GM21515 (cell line): ENCODE results near the gene HOXD12.

Source experiments
- ATAC-seq: cut with Tn5 transposase; IDR thresholded peaks from one replicate; pipeline ENCODE4 v1.9.1; 2021; ENCODE audit not compliant: unreplicated experiment

HOXD12 gene

DNA sequence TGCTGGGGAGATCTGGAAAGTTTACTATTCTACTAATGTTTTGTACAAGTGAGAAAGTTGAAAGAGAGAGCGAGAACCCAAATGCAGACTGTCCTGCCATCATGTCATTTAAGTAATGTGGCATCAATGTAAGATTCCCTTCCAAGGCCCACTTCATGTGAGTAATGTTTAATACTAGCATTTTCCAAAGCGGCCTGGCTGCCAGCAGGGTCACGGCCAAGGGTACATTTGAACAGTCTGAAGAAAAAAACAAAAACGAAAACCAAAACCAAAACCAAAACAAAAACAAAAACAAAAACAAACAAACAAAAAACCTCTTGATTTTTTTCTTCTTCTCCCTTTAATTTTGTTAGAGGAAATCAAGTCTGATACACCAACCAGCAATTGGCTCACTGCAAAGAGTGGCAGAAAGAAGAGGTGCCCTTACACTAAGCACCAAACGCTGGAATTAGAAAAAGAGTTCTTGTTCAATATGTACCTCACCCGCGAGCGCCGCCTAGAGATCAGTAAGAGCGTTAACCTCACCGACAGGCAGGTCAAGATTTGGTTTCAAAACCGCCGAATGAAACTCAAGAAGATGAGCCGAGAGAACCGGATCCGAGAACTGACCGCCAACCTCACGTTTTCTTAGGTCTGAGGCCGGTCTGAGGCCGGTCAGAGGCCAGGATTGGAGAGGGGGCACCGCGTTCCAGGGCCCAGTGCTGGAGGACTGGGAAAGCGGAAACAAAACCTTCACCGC, 19.2 kb downstream of the HOXD12 start:
- ATAC-seq: no peak

DNA sequence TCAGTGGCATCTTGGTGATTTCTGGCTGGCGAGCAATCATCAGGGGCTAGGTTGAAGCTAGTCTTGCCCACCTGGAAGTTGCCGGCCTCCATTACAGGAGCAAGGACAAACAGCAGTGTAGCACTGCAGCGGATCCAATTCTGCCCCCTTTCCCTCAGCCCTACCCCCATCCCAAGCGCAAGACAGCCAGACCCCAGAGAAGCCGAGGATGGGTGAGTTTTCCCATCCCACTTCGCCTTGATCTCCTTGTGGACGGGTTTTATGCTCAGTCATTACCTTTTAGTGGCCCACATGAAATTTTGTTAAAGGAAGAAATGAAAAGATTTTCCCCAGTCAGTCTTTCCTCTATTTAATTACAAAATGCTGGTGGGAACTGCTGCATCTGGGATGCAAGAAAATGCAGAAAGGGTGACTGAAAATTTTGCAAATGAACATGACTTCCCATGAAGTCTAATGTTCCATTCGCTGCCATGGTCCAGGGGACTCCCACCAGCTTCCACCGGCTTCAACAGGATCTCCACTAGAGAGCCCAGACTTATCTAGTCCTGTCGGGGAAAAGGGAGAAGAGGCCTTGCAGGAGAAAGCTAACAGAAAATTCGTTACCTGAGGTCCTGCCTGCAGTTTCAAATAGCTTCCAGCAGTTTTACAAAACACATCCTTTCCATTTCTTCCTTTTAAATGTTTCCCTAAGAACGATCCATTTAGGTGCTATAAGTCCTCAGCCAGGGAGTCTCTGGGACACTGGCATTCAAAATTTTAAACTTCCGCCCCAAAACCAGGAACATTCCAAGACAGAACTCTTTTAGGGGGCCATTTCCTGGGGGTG, 21.0 kb downstream of the HOXD12 start:
- ATAC-seq: no peak

GRCh38 chr2:176121190-176122051, 21.8 kb downstream of the HOXD12 start:
- ATAC-seq: no peak

- ATAC-seq: no peak
Measured at GRCh38 chr2:176122052-176122682, 22.6 kb downstream of the HOXD12 start.

DNA sequence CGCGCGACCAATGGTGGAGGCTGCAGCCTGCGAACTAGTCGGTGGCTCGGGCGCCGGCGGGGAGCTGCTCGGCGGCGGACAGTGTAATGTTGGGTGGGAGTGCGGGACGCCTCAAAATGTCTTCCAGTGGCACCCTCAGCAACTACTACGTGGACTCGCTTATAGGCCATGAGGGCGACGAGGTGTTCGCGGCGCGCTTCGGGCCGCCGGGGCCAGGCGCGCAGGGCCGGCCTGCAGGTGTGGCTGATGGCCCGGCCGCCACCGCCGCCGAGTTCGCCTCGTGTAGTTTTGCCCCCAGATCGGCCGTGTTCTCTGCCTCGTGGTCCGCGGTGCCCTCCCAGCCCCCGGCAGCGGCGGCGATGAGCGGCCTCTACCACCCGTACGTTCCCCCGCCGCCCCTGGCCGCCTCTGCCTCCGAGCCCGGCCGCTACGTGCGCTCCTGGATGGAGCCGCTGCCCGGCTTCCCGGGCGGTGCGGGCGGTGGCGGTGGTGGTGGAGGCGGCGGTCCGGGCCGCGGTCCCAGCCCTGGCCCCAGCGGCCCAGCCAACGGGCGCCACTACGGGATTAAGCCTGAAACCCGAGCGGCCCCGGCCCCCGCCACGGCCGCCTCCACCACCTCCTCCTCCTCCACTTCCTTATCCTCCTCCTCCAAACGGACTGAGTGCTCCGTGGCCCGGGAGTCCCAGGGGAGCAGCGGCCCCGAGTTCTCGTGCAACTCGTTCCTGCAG, 23.3 kb downstream of the HOXD12 start, which contains the start of gene HOXD9:
HOXD9 (plus strand) TSS at position 37 of the 728 bp plus-strand sequence; CDS start at position 87, 50 bp downstream.
- ATAC-seq: no peak

- ATAC-seq: no peak
Measured at GRCh38 chr2:176123411-176124109, 24.0 kb downstream of the HOXD12 start.

DNA sequence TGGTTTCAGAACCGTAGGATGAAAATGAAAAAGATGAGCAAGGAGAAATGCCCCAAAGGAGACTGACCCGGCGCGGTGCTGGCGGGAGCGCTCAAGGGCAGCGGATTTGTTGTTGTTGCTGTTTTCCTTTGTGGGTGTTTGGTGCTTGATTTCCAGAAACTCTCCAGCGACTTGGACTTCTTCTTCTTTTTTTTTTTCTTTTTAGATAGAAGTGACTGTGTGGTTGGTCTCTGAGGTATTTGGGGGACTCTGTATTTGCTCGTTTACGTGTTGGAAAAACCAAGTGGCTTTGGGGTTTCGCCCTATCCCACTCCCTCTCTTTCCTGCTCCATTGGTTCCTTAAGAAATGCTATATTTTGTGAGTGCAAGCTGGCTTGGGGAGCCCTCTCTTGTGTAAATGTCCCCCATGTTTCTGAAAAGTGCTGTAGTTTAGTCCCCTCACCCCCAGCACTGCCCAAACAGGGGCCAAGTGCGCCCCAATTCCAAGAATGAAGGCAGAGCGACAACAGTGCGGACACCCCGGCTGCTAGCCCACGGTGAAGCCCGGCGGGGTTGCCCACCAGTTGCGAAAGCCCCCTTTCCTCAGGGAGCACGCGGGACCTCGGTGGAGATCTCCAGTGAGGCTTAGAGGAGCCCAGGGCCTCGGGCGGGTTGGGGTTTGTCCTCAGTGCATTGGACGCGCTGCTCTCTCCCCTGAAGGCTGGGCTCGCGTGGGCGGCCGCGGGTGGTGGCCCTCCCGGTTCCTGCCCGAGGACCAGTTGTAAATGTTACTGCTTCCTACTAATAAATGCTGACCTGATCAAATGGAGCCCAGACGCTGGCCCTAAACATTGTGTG, 24.7 kb downstream of the HOXD12 start:
- no peak for ATAC-seq

DNA sequence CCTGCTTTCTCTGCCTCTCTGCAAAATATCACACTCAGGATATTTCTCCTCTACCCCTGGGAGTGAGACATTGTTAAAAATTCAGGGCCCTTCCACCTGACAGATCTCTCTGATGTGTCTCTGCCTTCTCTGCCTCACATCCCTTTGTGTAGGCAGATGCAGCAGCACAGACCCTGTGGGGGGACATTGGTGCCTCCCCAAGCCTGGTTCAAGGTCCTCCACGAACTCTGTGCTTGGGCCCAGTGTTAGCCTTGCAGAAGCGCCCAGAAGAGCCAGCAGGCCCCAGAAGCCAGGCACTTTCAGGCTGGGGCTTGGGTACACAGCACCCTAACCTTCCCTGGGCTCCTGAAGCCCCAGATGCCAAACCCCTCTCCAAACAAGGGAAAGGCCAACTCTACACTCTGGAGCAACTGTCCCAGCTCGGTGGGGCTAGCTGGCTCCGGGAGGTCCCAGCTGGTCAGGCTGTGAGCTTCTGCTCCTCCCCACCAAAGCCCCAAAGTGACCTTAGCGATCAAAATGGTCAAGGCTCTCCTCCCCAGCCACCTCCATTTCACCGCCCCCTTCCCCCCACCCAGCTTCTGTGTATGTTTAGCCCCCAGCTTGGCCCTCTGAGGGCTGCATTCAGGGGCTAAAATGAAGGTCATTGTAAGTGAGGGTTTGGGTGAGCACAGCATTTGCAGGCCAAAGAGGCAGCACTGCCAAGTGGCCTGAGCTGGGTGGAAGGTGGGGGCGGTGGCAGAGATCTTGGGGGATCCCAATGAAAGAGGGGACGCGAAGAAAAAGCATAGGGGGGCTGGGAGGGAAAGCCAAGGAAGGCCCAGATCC, 25.6 kb downstream of the HOXD12 start:
- no peak for ATAC-seq

DNA sequence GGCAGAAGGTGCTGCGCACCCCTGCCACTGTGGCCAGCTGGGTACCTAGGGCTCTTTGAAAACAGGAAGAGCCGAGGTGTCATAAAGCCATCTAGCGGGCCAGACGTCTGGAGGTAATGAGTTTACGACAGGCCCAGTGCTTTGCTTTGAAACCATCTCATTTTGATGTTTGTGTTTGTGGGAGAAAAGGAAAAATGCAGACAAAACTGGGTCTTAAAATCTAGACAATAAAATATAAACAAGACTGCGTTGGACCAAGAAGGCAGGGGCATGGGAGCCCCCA, 26.1 kb downstream of the HOXD12 start:
- no peak for ATAC-seq

DNA sequence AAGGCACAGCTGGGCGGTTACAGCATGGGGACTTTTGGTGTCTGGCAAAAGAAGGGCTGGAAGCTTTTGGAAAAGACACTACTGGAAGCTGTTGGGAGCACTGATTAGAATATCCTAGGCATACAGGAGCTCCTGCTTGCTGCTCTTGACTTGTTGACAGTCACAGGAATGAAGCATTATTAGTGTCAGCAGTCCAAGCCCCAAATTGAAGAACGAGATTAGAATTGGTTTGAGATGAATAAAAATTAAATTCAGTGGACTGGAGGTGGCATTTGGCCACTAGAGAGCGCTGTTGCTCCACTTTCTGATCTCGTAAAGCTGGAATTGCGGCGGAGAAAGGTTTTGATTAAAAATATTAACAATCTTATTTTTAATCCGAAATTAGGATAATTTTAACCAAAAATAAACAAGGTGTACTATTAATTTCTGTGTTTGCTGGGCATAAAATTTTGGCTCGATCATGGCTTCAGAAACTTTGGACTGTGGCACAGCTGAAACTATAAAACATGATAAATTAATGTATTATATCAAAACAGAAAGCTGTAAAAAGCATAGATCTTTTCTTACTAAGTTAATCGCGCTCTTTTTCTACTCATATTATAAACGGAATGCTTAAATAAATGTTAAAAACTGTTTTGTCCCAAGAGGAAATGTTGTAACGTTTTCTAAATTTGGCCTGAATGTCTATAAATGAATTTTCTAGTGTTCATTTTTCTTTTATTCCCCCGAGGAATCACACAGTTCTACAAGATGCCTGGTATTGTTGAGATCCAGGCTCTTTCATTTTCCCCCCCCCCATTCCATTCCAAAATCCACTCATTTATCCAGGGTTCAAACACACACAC, 27.6 kb downstream of the HOXD12 start:
- ATAC-seq: no peak

- no peak for ATAC-seq
Measured at GRCh38 chr2:176127774-176128072, 28.1 kb downstream of the HOXD12 start.

- no peak for ATAC-seq
Measured at GRCh38 chr2:176128172-176128981, 28.8 kb downstream of the HOXD12 start.

GRCh38 chr2:176128982-176129796, 29.6 kb downstream of the HOXD12 start, which contains the start of gene HOXD8:
Gene HOXD8 (plus strand): TSS chr2:176129705. CDS start chr2:176130367, 662 bp downstream.
- no peak for ATAC-seq

- no peak for ATAC-seq
Measured at GRCh38 chr2:176129813-176130146, 30.2 kb downstream of the HOXD12 start.

DNA sequence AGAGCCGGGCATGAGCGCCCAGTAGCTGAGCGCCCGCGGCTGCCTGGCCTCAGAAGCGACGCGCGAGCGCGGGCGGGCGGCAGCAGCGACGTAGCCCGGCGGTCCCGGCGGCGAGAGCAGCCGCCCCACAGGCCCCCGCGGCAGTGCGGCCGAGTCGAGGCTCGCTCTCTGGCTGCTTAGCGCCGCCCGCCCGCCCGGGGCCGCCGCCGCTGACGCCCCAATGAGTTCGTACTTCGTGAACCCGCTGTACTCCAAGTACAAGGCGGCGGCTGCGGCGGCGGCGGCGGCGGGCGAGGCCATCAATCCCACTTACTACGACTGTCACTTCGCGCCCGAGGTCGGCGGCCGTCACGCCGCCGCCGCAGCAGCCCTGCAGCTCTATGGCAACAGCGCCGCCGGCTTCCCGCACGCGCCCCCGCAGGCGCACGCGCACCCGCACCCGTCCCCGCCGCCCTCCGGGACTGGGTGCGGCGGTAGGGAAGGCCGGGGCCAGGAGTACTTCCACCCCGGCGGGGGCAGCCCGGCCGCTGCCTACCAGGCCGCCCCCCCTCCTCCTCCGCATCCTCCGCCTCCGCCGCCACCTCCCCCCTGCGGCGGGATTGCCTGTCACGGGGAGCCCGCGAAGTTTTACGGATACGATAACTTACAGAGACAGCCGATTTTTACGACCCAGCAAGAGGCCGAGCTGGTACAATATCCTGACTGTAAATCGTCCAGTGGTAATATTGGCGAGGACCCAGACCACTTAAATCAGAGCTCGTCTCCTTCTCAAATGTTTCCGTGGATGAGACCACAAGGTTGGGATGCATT, 30.8 kb downstream of the HOXD12 start:
- ATAC-seq: no peak
